SK-N-SH (cell line): ENCODE results near the gene SLCO3A1.

Source experiments
- EZH2phosphoT487 ChIP-seq: fragments of 200-600 bp; sonication (generic); IDR thresholded peaks from 2 replicates; pipeline ENCODE4 v1.6.1; 2017; ENCODE audit warnings: low read depth, mixed run types, mild to moderate bottlenecking, antibody characterized with exemption, moderate library complexity, borderline replicate concordance
- POLR2AphosphoS5 ChIP-seq: IDR thresholded peaks from 2 replicates; pipeline ENCODE4 v1.6.1; 2012; ENCODE audit warnings: low read depth, low read length
- RFX5 ChIP-seq: IDR thresholded peaks from 2 replicates; pipeline ENCODE4 v1.6.1; 2012; ENCODE audit warnings: mild to moderate bottlenecking, improper control_type of control experiment, low read length
- RXRA ChIP-seq: IDR thresholded peaks from 2 replicates; pipeline ENCODE4 v1.4.0; 2012; ENCODE audit warnings: low read depth, mild to moderate bottlenecking, borderline replicate concordance
- SMC3 ChIP-seq: IDR thresholded peaks from 2 replicates; pipeline ENCODE4 v1.6.1; 2012; ENCODE audit warnings: low read depth, low read length, improper control_type of control experiment
- TAF1 ChIP-seq: IDR thresholded peaks from 2 replicates; pipeline ENCODE4 v1.6.1; 2012; ENCODE audit warnings: low read depth, mild to moderate bottlenecking, low read length, moderate library complexity, borderline replicate concordance
- YY1 ChIP-seq: IDR thresholded peaks from 2 replicates; pipeline ENCODE4 v1.4.0; 2012; ENCODE audit warnings: low read depth, mild to moderate bottlenecking
- TF ChIP-seq, protein P1 (sequence below): fragments of 200-600 bp; sonication (generic); IDR thresholded peaks from 2 replicates; pipeline ENCODE4 v1.6.1; 2017; ENCODE audit warnings: antibody characterized with exemption, mild to moderate bottlenecking, moderate library complexity
- TF ChIP-seq, protein P2 (sequence below): fragments of 150-350 bp; IDR thresholded peaks from 2 replicates; pipeline ENCODE4 v1.6.1; 2017; ENCODE audit warnings: antibody characterized with exemption, low read length, low read depth, borderline replicate concordance
- TF ChIP-seq, protein P3 (sequence below): IDR thresholded peaks from 2 replicates; pipeline ENCODE4 v1.6.1; 2012; ENCODE audit warnings: mild to moderate bottlenecking, low read depth, low read length, moderate library complexity

DNA sequence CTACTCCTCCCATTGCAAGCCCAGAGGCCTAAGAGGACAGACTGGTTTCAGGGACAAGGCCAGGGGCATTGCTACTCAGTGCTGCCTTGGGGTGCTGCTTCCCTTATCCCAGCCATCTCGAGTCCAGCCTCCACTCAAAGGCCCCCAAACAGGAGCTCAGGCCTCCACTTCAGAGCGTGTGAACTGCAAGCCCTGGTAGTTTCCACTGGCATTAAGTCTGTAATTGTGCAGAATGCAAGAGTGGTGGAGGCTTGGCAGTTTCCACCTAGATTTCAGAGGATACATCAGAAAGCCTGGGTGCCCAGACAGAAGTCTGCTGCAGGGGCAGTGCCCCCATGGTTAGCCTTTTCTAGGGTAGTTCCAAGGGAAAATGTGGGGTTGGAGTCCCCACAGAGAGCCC, 347.4 kb downstream of the SLCO3A1 start:
- TF ChIP-seq, protein P1, sequence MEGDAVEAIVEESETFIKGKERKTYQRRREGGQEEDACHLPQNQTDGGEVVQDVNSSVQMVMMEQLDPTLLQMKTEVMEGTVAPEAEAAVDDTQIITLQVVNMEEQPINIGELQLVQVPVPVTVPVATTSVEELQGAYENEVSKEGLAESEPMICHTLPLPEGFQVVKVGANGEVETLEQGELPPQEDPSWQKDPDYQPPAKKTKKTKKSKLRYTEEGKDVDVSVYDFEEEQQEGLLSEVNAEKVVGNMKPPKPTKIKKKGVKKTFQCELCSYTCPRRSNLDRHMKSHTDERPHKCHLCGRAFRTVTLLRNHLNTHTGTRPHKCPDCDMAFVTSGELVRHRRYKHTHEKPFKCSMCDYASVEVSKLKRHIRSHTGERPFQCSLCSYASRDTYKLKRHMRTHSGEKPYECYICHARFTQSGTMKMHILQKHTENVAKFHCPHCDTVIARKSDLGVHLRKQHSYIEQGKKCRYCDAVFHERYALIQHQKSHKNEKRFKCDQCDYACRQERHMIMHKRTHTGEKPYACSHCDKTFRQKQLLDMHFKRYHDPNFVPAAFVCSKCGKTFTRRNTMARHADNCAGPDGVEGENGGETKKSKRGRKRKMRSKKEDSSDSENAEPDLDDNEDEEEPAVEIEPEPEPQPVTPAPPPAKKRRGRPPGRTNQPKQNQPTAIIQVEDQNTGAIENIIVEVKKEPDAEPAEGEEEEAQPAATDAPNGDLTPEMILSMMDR = no peak
- TF ChIP-seq TAF1 (no peak), RXRA (no peak), EZH2phosphoT487 (no peak), YY1 (no peak), POLR2AphosphoS5 (no peak), SMC3 (no peak), RFX5 (no peak)
- TF ChIP-seq, protein P2, sequence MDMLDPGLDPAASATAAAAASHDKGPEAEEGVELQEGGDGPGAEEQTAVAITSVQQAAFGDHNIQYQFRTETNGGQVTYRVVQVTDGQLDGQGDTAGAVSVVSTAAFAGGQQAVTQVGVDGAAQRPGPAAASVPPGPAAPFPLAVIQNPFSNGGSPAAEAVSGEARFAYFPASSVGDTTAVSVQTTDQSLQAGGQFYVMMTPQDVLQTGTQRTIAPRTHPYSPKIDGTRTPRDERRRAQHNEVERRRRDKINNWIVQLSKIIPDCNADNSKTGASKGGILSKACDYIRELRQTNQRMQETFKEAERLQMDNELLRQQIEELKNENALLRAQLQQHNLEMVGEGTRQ = no peak
- TF ChIP-seq, protein P3, sequence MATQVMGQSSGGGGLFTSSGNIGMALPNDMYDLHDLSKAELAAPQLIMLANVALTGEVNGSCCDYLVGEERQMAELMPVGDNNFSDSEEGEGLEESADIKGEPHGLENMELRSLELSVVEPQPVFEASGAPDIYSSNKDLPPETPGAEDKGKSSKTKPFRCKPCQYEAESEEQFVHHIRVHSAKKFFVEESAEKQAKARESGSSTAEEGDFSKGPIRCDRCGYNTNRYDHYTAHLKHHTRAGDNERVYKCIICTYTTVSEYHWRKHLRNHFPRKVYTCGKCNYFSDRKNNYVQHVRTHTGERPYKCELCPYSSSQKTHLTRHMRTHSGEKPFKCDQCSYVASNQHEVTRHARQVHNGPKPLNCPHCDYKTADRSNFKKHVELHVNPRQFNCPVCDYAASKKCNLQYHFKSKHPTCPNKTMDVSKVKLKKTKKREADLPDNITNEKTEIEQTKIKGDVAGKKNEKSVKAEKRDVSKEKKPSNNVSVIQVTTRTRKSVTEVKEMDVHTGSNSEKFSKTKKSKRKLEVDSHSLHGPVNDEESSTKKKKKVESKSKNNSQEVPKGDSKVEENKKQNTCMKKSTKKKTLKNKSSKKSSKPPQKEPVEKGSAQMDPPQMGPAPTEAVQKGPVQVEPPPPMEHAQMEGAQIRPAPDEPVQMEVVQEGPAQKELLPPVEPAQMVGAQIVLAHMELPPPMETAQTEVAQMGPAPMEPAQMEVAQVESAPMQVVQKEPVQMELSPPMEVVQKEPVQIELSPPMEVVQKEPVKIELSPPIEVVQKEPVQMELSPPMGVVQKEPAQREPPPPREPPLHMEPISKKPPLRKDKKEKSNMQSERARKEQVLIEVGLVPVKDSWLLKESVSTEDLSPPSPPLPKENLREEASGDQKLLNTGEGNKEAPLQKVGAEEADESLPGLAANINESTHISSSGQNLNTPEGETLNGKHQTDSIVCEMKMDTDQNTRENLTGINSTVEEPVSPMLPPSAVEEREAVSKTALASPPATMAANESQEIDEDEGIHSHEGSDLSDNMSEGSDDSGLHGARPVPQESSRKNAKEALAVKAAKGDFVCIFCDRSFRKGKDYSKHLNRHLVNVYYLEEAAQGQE = no peak
